ENCODE data around the gene INVS.

DNA sequence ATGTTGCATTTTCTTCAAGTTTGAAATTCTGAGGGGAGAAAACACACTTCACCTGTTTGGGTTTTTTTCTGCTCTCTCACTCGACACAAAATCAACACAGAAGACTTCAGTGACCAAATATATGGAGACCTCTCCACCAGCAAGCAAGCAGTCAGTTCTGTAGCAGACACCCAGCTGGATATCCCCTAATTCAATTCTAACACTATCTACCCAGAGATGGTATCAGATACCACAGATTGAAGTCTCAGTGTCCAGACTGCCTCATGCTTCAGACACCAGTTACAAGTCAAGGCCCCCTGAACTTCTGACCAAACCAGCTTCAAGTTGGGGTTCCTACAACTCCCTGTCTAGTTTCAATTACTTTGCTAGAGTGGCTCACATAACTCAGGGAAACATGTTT lies 97.8 kb downstream of the INVS start:
- no peak for TF ChIP-seq CTCF (IDR thresholded peaks at IDR 0.05)
- no peak for TF ChIP-seq NRF1 (IDR thresholded peaks at IDR 0.05; ENCODE audit: low read depth, low read length)
- TF ChIP-seq SIN3A (IDR thresholded peaks at IDR 0.05; ENCODE audit: borderline replicate concordance, low read depth, low read length): no peak
- TF ChIP-seq, protein P1, sequence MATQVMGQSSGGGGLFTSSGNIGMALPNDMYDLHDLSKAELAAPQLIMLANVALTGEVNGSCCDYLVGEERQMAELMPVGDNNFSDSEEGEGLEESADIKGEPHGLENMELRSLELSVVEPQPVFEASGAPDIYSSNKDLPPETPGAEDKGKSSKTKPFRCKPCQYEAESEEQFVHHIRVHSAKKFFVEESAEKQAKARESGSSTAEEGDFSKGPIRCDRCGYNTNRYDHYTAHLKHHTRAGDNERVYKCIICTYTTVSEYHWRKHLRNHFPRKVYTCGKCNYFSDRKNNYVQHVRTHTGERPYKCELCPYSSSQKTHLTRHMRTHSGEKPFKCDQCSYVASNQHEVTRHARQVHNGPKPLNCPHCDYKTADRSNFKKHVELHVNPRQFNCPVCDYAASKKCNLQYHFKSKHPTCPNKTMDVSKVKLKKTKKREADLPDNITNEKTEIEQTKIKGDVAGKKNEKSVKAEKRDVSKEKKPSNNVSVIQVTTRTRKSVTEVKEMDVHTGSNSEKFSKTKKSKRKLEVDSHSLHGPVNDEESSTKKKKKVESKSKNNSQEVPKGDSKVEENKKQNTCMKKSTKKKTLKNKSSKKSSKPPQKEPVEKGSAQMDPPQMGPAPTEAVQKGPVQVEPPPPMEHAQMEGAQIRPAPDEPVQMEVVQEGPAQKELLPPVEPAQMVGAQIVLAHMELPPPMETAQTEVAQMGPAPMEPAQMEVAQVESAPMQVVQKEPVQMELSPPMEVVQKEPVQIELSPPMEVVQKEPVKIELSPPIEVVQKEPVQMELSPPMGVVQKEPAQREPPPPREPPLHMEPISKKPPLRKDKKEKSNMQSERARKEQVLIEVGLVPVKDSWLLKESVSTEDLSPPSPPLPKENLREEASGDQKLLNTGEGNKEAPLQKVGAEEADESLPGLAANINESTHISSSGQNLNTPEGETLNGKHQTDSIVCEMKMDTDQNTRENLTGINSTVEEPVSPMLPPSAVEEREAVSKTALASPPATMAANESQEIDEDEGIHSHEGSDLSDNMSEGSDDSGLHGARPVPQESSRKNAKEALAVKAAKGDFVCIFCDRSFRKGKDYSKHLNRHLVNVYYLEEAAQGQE (IDR thresholded peaks at IDR 0.05; ENCODE audit: low read depth, low read length): no peak
- TF ChIP-seq EP300 (IDR thresholded peaks at IDR 0.05; ENCODE audit: borderline replicate concordance in 1 of 2, low read depth in 1 of 2, low read length in 1 of 2): peak in 1 of 2 experiments; percentile 45; a peak in 1 of 4 replicates
- TF ChIP-seq TCF12 (IDR thresholded peaks at IDR 0.05): no peak
- TF ChIP-seq POLR2AphosphoS5 (IDR thresholded peaks at IDR 0.05; ENCODE audit: low read depth, low read length): no peak
- no peak for TF ChIP-seq EZH2phosphoT487 (IDR thresholded peaks at IDR 0.05; ENCODE audit: borderline replicate concordance, low read depth)
- no peak for TF ChIP-seq FOSL2 (IDR thresholded peaks at IDR 0.05; ENCODE audit: borderline replicate concordance, low read depth)
- TF ChIP-seq RCOR1 (IDR thresholded peaks at IDR 0.05; ENCODE audit: low read length): 0 out of 2 replicates have a peak, but pooled peaks have one; percentile 28
- no peak for TF ChIP-seq RAD21 (IDR thresholded peaks at IDR 0.05; ENCODE audit: low read length)
- TF ChIP-seq NFIC (IDR thresholded peaks at IDR 0.05; ENCODE audit: borderline replicate concordance): no peak

Measured in SK-N-SH (cell line).